GM21447 (cell line): Measurements from ENCODE around the gene SLC30A3.
"Not testable (repeated sequence)": the region's sequence is repeated elsewhere in the genome, so short reads cannot be mapped to it uniquely, and the experiment has no call there.

ENCODE experiments used
- ATAC-seq: cut with Tn5 transposase; IDR thresholded peaks from one replicate; pipeline ENCODE4 v1.9.1; 2021; ENCODE audit not compliant: unreplicated experiment

Gene SLC30A3

GRCh38 chr2:27262379-27263286 is at the start of gene SLC30A3:
Gene SLC30A3, minus strand, starts transcription at chr2:27263047. Its CDS starts 141 bp downstream, at chr2:27262906.
- no peak for ATAC-seq

GRCh38 chr2:27312152-27312551 is 49.3 kb upstream of the SLC30A3 start:
- ATAC-seq = no peak

- ATAC-seq = no peak
Measured at GRCh38 chr2:27309651-27310050, 46.8 kb upstream of the SLC30A3 start.

GRCh38 chr2:27308359-27308881 is 45.6 kb upstream of the SLC30A3 start, which contains the start of gene UCN:
Gene UCN, minus strand, starts transcription at chr2:27308445. Its CDS starts 550 bp downstream, at chr2:27307895.
- no peak for ATAC-seq

GRCh38 chr2:27307545-27308358 is 44.9 kb upstream of the SLC30A3 start:
- ATAC-seq = no peak

- no peak for ATAC-seq
Measured at GRCh38 chr2:27307287-27307544, 44.4 kb upstream of the SLC30A3 start.

GRCh38 chr2:27306573-27307286 is 43.9 kb upstream of the SLC30A3 start:
- ATAC-seq = no peak

- ATAC-seq = no peak
Measured at GRCh38 chr2:27306136-27306535, 43.3 kb upstream of the SLC30A3 start.

GRCh38 chr2:27305516-27305915 is 42.7 kb upstream of the SLC30A3 start:
- ATAC-seq = no peak

- no peak for ATAC-seq
Measured at GRCh38 chr2:27304488-27305240, 41.8 kb upstream of the SLC30A3 start.

- ATAC-seq = no peak
Measured at GRCh38 chr2:27303093-27304025, 40.5 kb upstream of the SLC30A3 start.

GRCh38 chr2:27300606-27301005 is 37.8 kb upstream of the SLC30A3 start:
- not testable (repeated sequence) for ATAC-seq

GRCh38 chr2:27298391-27299080 is 35.7 kb upstream of the SLC30A3 start:
- ATAC-seq = no peak

- no peak for ATAC-seq
Measured at GRCh38 chr2:27297195-27297594, 34.3 kb upstream of the SLC30A3 start.

GRCh38 chr2:27296481-27296880 is 33.6 kb upstream of the SLC30A3 start:
- ATAC-seq = no peak

- no peak for ATAC-seq
Measured at GRCh38 chr2:27294928-27295327, 32.1 kb upstream of the SLC30A3 start.

GRCh38 chr2:27291865-27292264 is 29.0 kb upstream of the SLC30A3 start:
- ATAC-seq = no peak

- no peak for ATAC-seq
Measured at GRCh38 chr2:27290549-27290948, 27.7 kb upstream of the SLC30A3 start.

- no peak for ATAC-seq
Measured at GRCh38 chr2:27288610-27289009, 25.8 kb upstream of the SLC30A3 start.
